MM.1S (cell line): ENCODE data around the gene CPT1A.

Experiments
- CTCF ChIP-seq: fragments of 300-600 bp; sonication (generic); IDR thresholded peaks from 2 replicates; pipeline ENCODE4 v1.5.1; 2016; ENCODE audit warnings: antibody characterized with exemption, low read length, mixed read lengths
- EZH2 ChIP-seq: fragments of 300-600 bp; sonication (generic); optimal IDR thresholded peaks from 2 replicates; pipeline ENCODE3; 2017; ENCODE audit warnings: low read depth, mild to moderate bottlenecking, antibody characterized with exemption, low read length, mixed read lengths
- EZH2phosphoT487 ChIP-seq: fragments of 300-600 bp; sonication (generic); IDR thresholded peaks from 2 replicates; pipeline ENCODE4 v1.6.1; 2018; ENCODE audit warnings: antibody characterized with exemption, low read length

GRCh38 chr11:68890490-68891231, 48.9 kb upstream of the CPT1A start:
- no peak for TF ChIP-seq CTCF
- no peak for TF ChIP-seq EZH2
- no peak for TF ChIP-seq EZH2phosphoT487
